HG03378 (cell line): ENCODE results near the gene MAFG.

Experiments used
- ATAC-seq: cut with Tn5 transposase; IDR thresholded peaks from one replicate; pipeline ENCODE4 v1.9.1; 2021; ENCODE audit warnings: mild to moderate bottlenecking, moderate library complexity; ENCODE audit not compliant: unreplicated experiment

MAFG gene

DNA sequence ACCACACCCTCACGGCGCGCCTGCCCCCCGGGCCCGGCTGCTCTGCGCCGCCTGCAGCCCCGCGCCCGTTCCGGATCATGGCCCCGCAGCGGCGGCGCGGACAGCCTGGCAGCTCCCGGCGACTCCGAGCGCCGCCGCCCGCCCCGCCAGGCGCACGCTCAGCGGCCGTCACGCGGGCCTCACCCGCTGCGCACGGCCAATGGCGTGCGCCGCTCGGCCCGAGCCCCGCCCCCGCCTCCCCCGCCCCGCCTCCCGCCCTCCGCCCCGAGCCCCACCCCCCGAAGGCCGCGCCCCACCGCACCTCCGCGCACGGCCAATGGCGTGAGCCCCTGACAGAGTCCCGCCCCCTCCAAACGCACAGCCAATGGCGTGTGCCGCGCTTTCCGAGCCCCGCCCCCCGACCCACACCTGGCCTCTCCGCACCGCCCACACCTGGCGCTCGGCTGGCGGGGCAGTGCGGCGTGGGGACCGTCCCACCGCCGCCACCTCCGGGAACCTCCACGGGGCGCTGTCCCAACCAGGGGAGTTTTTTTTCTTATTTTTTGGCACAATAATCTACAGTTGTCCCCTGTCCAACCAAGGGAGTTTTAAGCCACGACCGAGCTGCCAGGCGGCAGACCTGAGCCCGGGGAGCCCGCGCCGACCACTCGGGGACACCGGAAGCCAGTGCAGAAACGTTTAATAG lies 16.1 kb downstream of the MAFG start, which contains the start of gene PCYT2:
PCYT2 (minus strand) TSS at position 123 of the 685 bp plus-strand sequence; CDS start at position 79, 44 bp downstream.
- ATAC-seq = no peak

DNA sequence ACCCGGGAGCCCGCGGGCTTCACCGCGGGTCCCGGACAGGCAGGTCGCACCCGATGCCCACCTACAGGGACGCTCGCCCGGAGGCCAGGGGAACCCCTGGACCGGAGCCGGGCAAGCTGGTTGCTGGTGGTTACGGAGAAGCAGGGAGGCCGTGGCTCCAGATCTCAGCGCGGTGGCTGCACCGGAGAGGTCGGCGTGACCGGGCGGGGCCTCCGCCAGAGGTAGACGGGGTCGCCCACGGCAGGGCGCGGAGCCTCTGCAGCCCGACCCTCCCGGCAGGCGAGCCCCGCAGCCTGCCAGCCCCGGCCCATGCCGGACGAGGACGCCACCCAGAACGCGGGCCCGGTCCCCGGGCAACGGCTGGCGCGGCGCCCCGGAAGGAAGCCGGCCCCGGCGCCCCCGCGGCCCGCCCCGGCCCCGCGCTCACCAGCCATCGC lies 16.7 kb downstream of the MAFG start:
- no peak for ATAC-seq

GRCh38 chr17:81909966-81910839 lies 17.3 kb downstream of the MAFG start:
- no peak for ATAC-seq

DNA sequence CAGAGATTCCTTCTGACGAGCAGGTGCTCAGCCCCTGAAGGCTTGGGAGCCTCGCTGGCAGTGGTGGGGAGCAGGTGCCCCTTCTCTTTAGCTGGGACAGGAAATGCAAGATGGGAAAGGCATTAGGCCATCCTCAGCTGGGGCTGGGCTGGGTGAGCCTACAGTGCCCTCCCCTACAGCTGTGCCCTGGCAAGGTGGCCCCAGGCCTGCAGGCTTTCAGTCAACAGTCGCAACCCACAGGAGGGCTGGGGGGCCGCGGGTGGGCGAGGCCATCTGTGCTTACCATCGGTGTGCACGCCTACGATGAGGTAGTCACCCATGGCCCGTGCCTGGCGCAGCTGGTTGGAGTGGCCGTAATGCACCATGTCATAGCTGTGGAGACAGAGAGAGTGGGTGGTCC lies 18.3 kb downstream of the MAFG start:
- no peak for ATAC-seq

- no peak for ATAC-seq
These were observed 18.7 kb downstream of the MAFG start for GRCh38 chr17:81908793-81909192.

DNA sequence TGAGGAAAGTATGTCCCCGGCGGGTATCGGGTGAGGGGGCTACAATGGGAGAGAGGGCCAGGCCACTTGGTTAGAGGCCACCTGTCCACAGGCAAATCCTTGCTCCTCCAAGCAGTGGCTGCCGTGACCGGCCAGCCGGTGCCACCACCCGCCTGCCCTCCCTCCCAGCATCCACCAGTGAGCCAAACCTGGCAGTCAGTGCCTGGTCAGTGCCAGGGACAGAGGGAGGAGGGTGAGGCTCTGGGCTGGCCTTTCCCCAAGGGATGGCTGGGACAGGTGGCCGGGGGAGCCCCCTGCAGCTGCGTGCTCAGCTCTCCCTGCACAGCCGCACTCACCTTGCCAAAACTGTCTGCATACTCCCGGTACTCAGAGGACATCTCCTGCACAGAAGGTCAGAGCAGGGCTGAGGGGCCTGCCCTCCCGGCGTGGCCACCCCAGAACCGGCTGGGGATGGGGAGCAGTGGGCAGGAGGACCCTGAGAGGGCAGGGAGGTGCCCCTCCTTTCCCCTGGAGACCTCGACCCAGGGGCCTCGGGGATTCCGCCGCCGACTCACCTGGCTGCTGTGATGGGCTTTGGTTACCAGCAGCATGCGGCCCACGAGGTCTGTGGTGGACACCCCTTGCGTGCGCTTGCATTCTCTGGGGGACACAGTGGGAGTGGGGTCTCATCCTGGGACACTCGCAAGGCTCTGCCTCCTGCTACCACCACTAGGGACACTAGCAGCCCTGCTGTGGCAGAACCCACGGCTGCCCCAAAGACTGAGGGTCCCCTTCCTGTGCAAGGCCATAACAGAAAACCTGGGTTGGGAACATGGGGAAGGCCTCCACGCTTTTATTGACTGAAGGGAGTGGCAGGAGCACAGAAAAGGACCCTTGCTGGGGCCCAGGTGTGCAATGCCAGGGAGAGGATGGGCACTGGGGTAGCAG lies 20.1 kb downstream of the MAFG start:
- ATAC-seq = no peak

DNA sequence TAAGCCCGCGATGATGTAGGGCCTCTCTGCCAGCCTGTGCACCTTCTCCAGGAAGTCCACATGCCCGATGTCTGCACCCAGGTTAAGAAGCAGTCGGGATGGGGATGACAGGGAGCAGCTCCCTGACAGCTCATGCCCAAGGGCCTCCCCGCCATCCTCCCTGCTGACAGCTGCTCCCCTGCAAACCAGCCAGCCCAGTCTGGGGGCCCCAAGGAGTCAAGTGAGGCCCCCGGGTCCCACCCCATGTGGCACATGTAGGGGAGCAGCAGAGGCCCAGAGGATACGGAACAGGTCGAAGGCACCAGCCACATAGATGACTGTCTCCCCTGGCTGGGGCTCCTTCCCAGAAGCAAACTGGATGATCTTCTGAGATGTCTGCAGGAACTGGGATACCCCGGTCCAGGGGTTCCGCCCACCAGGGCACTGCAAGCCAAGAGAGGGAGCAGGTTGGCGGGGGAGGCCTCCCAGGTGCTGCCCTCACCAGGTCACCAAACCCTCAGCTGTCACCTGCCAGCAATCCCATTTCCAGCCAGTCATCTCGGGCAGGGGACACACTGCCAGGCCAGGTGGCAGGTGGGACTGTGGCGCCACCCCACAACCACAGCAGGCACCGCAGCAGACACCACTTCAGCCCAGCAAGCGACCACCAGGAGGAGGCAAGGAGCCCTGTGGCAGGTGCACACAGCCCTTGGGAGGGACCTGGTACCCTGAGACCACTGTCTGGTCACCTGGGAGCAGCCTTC lies 20.9 kb downstream of the MAFG start:
- no peak for ATAC-seq

GRCh38 chr17:81905993-81906392 lies 21.5 kb downstream of the MAFG start:
- ATAC-seq = no peak

GRCh38 chr17:81905424-81905875 lies 22.1 kb downstream of the MAFG start:
- ATAC-seq = no peak

- no peak for ATAC-seq
These were observed 22.7 kb downstream of the MAFG start for GRCh38 chr17:81904600-81905423.

GRCh38 chr17:81903896-81904599 lies 23.5 kb downstream of the MAFG start:
- ATAC-seq = no peak

DNA sequence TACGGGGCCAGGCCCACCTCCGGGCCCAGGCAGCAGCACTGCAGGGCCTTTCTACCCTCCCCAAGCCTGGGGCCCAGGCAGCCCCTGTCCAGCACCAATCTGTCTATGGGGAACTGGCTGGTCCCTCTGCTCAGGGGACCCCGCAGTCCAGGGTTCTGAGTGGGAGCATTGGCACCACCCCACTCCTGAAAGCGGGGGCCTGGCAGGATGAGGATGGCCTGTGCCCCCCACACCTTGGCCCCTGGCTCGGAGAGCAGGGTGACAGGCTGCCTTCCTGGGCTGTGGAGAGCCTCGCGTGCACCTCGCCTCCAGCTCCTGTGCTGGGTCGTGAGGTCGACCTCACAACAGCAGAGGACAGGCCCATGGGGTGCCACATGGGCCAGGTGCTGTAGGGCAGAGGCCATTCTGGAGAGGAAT lies 24.1 kb downstream of the MAFG start:
- ATAC-seq = no peak

- ATAC-seq = no peak
These were observed 24.7 kb downstream of the MAFG start for GRCh38 chr17:81902653-81903414.

DNA sequence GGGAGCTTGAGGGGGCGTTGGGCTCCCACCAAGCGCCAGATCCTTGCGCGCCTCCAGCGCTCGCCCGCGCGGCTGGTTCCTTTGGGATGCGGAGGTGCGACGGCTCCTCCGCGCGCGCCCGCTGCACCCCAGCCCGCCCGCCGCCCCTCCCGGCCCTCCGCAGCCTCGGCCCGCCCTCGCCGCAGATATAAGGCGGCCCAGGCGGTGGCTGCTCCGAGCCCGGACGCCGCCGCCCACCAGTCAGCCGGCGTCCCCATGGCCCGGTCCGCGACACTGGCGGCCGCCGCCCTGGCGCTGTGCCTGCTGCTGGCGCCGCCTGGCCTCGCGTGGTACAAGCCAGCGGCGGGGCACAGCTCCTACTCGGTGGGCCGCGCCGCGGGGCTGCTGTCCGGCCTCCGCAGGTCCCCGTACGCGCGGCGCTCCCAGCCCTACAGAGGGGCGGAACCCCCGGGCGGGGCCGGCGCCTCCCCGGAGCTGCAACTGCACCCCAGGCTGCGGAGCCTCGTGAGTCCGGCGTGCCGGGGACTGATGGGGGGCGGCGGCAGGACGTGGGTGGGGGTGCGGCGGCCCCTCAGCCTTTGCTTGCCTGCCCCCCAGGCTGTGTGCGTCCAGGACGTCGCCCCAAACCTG lies 25.4 kb downstream of the MAFG start, which contains the start of gene NPB:
NPB (plus strand) TSS at position 216 of the 630 bp plus-strand sequence; CDS start at position 256, 40 bp downstream.
- no peak for ATAC-seq

DNA sequence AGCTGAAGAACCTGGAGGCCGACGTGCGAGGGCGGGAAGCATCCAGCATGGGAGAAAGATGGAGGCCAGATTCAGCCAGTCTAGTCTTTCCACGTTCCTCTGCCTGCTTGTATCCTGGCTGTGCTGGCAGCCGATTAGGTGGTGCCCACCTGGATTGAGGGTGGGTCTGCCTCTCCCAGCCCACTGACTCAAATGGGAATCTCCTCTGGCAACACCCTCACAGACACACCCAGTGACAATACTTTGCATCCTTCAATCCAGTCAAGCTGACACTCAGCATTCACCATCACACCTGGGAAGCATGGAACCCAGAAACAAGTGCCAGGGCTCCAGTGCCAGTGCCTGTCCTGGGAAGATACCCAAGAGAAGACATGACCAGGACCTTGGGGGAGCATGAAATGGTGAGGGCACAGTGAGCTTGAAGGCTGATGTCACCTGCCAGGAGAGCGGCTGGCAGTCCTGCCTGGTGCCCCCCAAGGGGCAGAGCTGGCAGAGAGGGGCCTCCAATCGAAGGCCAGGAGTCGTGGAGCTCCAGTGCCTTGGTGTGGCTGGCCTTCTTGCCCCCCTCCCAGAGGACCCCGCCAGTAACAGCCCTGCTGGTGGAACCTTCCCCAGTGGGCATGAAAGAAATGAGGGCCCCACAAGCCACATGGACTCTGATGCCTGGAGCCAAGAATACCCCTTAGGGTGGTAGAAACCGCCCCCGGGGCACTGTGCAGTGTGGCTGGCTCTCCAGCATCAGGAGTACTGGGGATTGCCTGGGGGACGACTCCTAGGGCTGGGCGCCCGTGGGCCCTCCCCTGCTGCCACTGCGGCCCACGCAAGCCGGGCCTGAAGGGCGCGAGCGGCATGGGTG lies 26.1 kb downstream of the MAFG start:
- no peak for ATAC-seq

- ATAC-seq = no peak
These were observed 27.2 kb downstream of the MAFG start for GRCh38 chr17:81900181-81900820.
